Stimulated activated CD4-positive, alpha-beta T cell treated with anti-CD3 and anti-CD28 coated beads, Interleukin-15, amount 100 ng/mL, for 48 hours (primary cell): ENCODE measurements around the gene POLR2B.
"Not testable (repeated sequence)": the region's sequence is repeated elsewhere in the genome, so short reads cannot be mapped to it uniquely, and the experiment has no call there.

Experiments used
- DNase-seq, 2 donors: peaks; one replicate each; pipeline ENCODE4 v3.0.0-alpha.2; 2020; ENCODE audit warnings: low read depth in 2 of 2

Gene POLR2B

DNA sequence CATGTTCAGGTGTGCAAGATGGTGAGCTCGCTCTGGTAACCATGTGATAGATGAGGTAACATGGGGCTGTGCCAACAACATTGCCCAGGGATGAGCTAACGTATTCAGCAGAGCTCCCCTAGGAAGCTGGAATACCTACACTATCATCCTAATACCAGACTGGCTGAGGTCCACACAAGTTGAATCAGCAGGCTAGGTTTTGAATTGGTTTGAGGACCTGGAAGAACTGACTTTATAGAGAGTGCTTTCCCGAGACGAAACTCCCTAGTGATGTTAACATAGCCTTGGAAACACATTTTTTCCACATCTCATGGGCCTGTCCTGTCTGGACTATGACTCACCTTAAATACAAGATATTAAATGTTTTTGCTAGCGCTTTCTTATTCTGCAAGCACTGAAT lies 74.8 kb downstream of the POLR2B start:
- DNase-seq = no peak

DNA sequence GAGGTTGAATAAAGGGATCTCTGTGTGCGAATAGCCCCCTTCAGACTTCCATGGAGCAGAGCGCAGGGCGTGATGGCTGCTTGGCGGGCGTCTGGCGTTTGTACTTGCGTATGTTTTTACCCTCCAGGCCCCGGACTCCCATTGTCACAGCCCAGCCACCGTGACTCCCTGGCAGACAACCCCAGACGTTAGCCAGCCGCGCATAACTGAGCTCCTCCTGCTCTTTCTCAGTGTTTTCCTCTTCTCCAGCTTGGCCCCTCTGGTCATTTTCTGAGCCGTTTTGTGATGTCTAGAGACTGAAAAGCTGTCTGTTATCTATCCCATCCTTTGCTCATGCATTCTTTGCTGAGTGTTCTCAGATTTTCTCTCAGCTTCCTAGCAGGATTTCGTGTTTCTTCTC lies 77.2 kb downstream of the POLR2B start:
- no peak for DNase-seq

DNA sequence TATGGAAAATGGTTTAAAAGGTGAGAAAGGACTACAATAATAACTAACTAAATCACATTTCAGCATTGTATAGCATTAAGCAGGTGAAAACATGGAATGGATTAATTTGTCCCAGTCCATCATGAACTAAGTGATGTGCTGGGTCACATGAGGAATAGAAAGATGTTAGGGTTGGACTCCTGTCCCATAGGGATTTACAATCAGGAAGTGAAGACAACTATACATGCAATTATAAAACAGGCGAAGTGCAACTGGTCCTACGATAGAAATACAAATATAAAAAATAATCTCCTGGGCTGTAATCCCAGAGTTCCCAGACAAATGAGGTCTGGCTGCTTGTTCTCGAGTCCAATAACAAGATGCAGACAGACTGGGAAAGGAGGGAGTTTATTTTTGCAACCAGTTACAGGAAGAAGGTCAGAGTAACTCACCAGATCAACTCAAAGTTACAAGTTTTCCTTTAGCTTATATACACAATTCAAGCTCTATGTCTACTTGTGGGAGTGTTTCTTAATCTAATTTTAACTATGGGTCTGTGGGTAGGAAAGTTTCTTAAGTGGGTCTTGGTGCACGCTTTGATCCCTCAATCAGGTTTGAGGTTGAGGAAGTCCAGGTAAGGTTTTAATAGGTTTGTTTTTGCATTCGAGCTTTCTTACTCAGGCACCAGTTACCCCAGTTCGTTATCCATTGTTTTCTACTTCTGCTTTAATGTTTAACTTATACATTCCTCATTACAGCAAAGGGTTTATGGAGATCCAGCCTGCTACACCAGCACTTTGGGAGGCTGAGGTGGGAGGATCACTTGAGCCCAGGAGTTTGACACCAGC lies 81.4 kb downstream of the POLR2B start:
- DNase-seq = no peak

DNA sequence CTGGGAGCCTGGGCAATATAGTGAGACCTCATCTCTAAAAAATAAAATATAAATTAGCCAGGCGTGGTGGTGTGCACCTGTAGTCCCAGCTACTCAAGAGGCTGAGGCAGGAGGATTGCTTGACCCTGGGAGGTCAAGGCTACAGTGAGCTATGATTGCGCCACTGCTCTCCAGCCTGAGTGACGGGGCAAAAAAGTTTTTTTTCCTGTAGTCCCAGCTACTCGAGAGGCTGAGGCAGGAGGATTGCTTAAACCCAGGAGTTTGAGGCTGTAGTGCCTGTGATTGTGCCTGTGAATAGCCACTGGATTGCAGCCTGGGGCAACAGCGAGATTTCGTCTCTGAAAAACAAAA lies 82.0 kb downstream of the POLR2B start:
- DNase-seq = not testable (repeated sequence)

DNA sequence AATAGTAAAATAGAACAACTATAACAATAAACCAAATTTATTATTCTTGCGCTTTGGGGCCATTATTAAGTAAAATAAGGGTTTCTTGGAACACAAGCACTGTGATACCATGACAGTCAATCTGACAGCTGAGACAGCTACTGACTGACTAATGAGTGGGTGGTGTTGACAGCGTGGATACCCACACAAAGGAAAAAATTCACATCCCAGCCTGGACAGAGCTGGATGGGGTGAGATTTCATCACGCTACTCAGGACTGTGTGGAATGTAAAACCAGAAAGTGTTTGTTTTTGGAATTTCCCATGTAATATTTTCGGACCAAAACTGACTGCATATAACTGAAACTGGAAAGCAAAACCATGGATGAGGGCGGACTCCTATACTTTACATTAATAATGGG lies 82.7 kb downstream of the POLR2B start:
- no peak for DNase-seq

DNA sequence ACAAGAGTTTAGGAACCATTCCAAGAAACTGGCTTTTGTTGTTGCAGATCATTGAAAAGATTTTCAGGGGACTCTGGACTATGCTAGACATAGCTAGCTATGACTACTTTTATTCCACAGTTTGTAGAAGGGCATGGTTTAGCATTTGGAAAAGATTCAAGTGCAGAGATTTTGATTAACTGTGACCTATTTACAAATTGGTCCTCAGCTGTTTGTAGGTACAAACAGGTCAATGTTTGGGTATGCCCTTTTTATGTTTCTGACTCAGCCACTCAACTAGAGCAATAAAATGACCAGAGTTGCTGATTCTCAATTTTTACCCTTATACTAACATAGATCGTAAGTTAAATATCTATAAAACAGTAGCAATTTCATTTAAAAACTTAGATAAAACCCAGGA lies 84.8 kb downstream of the POLR2B start:
- no peak for DNase-seq

DNA sequence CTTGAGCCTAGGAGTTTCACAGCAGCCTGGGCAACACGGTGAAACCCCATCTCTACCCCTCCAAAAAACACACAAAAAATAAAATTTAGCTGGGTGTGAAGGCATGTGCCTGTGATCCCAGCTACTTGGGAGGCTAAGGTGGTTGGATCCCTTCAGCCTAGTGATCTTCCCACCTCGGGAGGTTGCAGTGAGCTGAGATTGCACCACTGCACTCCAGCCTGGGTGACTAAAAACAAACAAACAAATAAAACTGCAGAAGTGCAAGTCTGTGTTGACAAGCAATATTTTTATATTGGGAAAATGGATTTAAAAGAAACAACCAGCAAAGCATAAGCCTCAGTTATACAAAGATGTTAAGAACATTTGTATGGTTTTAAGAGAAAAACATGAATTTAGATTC lies 85.4 kb downstream of the POLR2B start:
- no peak for DNase-seq

DNA sequence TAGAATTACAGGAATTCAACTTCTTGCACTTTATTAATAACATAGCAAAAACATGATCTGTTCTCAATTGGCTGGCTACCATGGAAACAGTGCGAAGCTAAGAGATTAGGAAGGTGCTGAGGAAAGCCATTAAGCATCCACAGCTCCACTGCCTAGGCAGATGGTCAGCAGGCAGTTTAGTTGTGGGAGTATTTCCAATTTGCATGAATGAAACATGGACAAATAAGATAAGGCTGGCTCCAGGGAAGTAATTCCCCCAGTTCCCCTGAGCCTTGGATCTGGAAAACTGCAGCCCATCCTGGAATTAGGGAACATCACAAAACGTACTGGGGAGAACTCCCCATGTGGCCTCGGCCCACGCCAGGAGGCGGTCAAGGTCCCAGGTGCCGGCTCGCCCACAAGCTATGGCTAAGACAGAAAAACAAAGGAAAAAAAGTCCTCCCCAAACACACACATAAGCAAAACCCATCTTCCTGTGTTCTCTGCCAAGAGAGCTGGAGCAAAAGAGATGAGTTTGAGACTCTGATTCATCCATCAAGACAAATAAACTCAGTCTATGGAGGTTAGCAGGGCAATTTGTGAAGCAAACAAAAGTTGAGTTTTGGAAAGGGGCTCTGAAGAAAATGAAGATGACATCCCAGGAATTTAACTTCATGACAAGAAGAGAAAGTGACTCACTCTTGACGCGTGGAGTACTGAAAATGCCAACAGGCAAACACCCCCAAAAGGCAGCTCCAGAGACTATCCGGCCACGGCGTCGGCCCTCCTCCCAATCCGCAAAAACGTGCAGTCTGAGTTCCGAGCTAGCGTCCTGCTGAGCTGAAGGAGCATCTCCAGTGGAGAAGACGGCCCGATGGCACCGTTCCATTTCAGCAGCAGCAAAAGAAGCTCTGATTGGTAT lies 86.4 kb downstream of the POLR2B start:
- DNase-seq = no peak

DNA sequence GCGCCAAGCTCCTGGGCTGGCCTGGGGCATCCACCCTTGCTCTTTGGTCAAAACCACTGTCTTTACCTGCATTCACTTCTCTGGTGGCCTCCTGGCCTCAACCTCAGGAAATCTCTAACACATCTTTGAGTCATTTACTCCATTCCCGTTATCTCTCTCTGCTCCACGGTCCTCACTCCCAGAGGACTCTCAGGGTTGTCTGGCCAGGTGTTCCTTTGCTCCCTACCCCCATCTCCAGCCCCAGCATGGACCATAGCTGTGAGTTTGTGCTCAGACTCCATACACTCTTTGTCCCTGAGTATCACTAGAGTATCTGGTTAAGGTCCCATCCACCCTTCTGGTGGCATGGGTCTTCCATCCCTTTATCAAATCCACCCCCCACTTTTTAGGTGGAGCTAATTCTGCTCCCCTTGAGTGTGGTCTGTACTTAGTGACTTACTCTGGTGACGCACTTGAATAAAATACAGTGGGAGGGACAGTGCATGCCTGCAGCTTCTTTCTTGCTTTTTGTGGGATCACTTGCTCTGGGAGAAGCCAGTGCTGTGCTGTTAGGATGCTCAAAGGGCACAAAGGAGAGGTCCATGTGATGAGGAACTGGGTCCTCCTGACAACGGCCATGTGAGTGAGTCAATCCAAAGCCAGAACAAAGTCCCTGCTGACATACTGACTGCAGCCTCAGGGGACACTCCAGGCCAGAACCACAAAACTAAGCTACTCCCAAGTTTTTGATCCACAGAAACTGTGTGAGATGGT lies 87.2 kb downstream of the POLR2B start:
- no peak for DNase-seq

DNA sequence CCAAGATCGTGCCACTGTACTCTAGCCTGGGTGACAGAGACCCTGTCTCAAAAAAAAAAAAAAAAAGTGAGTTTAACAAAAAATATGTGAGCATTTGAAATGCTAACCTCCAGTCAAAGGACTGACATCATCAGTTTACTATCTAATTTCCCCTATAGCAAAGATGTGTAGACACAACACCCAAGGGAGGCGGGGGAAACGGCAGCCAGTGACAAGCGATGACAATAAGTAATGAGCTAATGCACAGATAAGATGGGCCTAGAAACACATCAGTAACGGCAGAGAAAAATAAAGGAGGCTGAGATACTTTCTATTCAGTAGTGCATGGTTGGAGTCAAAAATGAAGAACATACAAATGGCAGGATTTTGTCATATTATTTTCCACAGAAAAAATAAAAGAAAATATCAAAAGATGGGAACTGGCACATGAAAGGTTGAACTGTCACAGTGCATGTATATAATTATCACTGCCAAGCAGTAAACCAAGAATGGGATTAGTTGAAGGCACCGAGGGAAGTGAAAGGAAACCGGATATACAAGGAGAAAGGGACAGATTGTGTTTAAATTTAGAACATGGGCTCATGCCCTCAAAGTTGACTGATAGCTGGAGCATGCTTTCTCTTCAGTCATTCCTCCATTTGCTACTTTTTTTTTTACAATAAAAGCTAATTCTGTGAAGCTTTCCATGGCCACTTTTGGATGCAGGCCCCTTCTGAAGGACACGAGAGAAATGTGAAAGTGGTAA lies 89.7 kb downstream of the POLR2B start:
- no peak for DNase-seq

DNA sequence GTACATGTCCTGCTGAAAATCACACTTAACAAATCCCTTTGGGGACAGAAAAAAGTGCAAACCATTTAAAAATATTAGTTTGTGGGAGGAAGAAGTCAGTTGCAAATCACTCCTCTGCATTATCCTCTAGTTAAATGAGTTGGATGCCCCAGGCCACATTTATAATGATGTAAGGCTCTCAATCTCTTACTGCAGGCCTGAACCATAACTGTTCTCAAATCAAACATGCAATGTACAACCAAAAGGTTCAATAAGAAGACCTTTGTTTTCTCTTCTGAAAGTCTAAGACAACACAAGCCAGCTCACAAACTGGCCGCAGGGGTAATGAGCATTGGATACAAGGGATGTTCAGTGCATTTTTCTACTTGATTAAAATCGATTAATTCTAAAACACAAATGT lies 91.8 kb downstream of the POLR2B start:
- no peak for DNase-seq

DNA sequence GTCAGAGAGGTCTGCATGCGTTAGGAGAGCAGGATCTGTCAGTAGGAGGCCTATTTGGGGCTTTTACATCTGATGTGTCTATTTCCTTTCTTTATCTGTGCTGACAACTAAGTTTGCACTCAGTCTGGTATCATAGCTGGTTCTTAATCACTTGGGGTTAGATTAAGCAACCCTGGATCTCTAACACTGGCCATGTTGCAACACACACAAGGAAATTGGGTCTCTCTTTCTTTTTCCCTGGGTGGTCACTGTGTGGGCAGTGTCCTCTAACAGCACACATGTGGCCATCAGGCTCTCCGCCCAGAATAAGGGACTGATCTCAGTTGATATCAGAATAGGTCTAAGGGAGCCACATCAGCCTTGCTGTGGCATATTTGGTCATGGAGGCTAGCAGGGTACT lies 92.6 kb downstream of the POLR2B start:
- DNase-seq = no peak

DNA sequence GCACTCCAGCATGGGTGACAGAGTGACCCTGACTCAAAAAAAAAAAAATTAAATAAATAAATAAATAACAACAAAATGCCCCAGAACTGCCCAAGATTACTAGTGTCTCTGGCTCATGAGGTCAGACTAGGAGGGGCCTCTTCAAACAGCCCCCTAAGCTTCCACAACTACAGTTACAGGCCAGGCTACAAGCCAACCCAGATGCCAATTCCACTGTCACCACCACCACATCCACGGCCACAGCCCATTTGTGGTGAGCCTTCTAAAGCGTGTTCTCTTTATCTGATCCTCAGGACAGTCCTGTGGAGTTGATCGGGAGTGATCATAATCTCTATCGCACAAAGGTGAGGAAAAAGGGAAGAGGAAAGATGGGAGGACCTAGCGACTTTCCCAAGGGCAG lies 94.9 kb downstream of the POLR2B start:
- no peak for DNase-seq

DNA sequence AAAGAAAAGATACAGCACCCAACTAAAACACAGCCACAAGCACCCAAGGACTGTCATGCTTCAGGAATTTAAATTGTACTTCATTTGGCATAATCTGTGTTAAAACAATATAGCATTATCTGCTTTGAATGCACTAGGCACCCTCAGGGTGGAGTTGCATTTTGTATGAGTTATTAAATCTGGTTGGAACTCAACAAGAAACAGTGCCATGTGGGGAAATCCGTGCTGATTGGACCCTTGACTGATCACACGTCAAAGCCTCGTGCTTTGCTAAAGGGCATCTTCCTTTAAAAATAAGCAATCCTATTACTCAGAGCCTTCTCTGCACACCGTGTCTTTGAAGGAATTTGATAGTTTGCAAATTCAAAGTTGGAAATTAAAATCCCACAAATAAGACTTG lies 96.0 kb downstream of the POLR2B start:
- no peak for DNase-seq

DNA sequence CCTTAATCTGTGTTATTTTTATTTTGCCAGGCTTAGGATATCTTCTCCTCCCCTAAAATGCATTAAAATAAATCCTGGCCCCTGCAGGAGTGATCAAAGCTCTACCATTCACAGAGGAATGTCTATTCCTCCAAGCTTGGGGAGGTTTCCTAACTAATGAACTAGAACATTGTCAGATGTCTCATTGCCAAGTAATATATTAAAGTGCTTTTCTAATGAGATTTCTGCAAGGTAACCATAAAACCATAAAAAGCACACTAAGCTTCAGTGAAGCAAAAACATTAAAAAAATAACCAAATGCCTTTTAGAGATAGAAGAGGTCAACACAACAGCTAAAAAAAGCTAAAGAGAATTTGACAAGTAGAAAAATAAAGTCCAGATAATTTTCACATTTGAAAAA lies 96.7 kb downstream of the POLR2B start:
- DNase-seq = no peak

DNA sequence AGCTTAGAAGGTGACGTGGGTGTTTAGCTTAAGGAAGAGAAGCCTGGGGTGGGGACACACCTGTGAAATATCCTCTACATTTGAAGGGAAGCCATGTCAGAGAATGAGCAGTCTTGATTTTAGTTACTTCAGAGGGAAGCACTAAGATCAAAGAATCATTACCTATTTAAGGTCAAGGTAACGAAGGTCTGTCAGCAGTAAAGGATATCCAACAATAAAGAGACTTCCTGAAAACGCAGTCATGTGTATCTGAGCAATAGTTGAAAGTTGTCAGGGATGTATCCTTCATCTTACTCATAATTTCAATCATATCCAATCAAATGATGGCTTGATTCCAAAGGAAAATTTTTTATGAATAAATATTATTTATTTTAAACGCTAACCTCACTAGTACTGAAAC lies 98.0 kb downstream of the POLR2B start:
- DNase-seq = no peak

DNA sequence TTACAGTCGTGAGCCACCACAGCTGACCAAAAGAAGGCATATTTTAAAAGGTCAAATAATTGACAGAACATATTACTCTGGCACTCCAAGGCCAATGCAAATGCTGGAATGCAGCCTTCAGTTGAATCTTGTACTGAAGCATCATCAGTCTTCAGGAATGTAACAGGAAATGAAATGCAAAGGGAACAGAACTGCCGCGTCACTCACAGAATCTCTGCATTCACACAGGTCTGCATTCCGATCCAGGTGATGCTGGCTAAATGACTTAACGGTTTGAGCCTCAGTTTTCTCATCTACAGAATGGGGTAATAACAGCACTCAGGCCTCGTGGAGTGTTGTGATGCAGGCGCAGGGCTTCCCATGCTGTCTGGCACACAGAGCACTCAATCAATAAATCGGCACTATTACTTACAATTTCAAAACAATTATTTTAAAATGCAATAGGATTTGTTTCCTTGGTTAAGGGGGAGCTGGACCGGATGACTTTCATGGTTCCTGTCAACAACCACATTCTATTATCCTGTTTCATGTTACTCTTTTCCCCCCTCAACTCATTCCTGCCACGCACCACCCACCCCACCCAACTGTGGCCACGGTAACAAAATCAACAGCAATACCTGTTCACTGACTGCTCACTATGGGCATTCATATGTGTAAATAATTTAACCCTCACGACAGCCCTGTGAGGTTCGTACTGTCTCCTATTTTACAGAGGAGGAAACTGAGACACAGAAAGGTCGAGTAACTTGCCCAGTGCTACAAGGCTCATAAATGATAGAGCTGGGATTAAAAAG lies 99.1 kb downstream of the POLR2B start:
- DNase-seq = no peak

DNA sequence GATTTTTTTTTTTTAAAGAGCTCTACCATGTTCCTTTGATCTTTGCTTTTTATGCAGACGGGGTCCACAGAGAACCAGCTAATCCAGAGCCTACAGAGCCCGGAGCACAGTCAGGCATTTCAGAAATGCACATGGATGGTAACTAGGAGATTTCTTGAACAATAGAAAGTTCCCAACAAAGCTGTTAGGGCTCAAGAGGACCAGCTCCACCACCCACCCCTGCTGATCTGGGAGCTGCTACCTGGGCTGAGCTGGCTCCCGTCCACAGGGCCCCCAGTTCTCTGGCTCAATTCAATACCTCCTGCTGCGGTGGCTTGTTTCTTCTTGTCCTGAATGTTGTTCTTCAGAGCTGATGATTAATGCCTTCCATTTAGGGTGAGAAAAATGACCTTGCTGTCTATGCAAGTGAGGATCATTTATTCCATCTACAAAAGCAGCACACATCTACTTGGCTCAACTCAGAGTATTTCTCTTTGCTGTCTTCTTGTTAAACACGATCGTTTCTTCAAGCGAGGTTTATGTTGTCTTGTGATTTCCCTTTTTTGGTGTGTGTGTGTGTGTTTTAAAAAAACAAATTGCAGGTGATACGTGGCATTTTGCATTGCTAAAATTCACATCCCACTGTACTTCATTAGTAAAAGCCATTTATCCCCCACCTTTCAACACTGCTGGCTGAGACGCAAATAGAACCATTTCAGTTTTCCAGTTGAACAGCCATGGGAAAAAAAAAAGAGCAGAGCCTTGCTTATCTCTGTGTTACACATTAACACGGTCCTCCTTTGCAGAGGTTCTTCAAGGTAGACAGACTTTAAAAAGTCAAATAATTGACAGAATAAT lies 100.2 kb downstream of the POLR2B start:
- DNase-seq = no peak
